ENCODE data around the gene KRT17.
"Not testable (repeated sequence)": the region's sequence is repeated elsewhere in the genome, so short reads cannot be mapped to it uniquely, and the experiment has no call there.

The KRT17 gene

GRCh38 chr17:41589301-41589700 is 35.1 kb downstream of the KRT17 start:
- DNase-seq = no peak

DNA sequence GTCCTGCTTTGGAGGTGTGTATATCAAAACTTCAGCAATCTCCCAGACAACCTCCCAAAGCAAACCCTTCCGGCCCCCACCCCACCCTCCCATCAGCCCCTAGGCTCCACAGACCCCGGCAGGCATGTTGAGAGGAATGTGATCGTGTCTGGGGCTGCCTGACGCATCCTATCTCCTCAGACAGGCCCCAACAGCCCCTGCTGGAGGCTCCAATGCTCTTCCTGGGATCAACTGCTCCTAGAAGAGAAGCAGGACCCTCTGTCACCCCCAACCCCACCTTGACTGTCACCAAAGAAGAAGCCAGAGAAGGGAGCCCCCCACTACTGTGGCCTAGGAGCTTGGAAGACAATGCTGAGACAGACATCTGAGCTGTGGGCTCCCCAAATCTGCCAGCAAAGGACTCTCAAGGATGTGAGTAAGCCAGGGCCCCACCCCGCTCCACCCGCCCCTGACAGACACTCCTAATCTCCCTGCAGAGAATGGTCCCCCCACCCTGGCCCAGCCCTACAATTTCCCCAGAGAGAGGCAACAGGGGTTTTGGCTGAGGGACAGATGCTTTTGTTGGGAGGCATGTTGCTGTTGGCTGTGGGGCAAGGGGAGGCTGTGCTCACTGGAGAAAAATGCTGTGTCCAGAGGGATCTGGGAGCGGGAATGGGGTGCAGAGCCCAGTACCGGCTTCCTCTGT is 36.1 kb downstream of the KRT17 start:
- DNase-seq = no peak

DNA sequence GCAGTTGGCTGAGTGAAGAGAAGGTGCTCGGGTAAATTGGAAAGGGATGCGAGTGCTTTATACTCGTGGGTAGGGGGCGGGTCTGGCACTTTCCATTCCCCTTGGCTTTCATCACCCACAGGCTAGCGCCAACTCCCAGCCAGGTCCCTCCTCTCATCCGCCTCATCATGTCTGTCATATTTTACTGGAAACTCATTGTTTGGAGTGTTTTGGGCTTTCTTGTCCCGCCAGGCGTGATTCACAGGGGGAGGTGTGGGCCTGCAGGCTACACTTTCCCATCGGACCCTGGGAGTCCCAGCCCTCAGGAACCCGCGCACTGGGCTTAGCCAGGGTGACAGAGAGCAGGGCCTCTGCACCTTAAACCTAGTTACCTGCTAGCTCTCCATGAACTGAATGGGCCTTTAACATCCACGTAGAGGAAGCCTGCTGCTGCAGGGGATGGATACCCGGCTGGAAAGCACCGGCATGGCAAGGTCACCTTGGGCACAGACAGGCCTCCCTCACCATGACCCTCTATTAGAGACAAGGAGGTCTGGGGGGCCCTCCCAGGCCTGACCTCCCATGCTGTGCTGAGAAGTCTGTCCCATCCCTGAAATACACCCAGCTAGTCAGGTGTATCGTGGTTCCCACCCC is 37.4 kb downstream of the KRT17 start, which contains the start of gene KRT14:
Gene KRT14, minus strand, starts transcription at position 33 of the 633 bp plus-strand sequence. CDS start 61 bp downstream, outside the sequence.
- no peak for DNase-seq

- DNase-seq = no peak
These were observed 38.9 kb downstream of the KRT17 start for GRCh38 chr17:41585301-41586056.

GRCh38 chr17:41584331-41584927 is 39.9 kb downstream of the KRT17 start:
- DNase-seq = not testable (repeated sequence)

- no peak for DNase-seq
These were observed 40.9 kb downstream of the KRT17 start for GRCh38 chr17:41583137-41584127.

DNA sequence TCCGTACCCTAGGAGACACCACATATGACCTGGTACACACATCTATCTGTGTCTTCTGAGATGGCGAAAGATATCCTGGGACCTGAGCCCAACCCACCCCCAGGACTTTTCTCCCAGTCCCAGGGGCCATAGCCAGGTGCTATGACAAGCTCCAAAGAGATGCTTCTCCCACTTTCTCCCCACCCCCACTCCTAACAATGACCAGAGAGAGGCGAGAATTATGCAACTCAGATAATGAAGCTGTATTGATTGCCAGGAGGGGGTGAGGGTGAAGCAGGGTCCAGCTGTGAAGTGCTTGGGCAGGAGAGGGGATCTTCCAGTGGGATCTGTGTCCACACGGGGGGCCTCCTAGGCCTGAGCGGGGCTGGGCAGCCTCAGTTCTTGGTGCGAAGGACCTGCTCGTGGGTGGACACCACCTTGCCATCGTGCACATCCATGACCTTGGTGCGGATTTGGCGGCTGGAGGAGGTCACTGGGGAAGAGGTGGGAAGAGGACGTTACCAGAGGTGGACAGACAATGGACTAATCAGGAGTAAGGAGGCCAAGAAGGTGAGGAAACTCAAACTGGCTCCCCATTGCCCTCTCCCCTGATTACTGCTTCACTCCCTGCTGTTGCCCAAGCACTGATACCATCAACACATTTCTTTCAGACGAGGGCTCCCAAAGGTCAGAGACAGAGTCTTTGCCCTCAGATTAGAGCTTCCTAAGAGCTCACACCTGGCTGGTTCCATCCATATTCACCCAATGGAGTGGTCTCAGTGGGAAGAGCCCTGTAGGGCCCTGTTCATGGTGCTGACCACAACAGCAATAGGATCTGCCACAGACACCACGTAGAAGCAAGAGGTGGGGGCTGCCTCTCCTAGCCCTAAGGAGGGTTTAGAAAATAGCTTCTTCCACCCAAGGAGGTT is 42.1 kb downstream of the KRT17 start:
- DNase-seq = not testable (repeated sequence)

DNA sequence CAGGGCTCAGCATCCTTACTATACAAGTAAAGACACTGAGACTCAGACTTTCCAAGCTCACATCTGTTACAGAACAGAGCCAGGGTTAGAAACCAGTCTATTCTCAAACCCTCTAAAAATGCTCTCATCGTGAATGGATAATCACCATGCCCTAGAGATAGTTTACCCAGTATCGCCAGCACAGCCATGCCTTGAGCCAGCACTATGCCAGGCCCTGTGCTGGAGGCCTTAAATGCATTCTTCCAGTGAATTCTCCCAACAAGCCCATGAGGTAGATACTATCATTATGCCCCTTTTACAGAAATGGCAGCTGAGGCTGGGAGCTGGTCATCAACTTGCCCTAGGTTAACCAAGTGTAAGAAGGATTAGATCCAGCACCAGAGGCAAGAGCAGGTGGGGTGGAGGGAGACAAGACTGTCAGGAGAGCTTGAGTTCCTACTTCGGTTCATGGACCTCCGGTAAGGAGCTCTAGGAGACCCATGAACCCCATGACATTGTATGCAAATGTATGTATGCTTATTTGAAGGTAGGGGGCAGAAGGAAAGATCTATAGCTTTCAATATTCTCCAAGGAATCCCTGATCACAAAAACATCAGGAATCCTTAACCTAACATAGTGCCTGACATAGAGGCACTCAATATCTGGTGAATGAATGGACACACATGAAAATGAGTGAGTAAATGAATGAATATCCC is 42.9 kb downstream of the KRT17 start:
- DNase-seq = no peak

DNA sequence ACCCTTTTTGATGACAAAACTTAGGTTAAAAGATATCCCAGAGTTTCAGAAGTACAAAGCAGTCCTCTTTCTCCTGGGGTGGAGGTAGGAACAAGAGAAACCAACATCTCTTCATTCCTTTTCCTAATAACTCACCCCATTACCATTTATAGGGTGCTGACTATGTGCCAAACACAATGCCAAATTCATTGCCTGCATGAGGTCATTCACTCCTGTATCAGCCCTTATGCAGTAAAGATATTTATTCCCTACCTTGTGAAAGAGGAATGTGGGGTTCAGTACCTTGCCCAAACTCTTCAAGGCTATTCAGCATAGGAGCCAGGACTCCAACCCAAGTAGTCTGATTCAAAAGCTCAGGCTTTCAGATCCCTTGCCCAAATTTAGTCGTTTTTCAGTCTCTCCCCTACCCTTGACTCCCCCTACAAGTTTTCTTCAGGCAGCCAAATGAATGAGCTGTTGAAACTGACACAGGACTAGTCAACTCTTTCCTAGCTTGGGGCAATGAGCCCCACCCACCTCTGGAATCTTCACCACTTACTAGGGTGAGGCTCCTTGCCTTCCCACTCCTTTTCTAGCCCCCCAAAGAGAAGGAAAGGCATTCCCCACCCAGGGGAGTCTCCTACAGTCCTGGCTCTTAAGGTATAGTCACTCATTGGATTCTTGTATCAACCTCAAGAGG is 43.5 kb downstream of the KRT17 start:
- no peak for DNase-seq

- DNase-seq = no peak
These were observed 44.2 kb downstream of the KRT17 start for GRCh38 chr17:41580244-41580575.

DNA sequence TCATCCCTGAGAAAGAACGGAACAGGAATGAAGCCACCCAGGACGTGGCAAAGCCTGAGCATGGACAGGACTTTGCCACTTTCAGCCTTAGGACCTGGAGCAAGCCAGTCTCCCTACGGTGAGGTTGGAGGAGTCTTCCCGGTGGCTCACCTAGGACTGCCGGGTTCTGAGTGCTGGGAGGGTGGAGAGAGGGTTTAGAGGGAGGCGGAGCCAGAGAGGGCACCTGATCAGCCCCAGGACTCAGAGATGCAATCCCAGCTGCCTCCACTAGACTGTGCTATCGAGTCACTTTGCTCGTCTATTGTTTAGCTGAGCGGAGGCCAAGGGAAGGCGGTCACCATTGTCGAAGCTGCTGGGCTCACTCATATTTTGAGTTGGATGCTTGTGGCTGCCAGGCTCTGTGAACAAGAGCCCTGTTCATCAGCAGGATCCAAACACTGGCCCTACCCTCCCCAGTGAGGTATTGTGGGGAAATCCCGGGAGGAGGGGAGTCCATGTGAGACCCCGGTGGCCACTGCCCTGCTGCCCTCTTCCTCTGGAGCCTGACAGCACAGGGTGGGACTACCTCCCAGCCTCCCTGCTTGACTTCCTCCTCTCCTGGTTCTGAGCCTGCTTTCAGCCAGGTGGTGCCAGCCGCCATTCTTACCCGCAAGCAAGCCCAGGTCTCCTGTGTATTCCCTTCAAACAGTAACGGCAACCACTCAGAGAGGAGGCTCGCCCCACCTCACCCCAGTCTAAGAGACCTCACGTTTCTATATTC is 44.7 kb downstream of the KRT17 start:
- peak; percentile 15 for DNase-seq

DNA sequence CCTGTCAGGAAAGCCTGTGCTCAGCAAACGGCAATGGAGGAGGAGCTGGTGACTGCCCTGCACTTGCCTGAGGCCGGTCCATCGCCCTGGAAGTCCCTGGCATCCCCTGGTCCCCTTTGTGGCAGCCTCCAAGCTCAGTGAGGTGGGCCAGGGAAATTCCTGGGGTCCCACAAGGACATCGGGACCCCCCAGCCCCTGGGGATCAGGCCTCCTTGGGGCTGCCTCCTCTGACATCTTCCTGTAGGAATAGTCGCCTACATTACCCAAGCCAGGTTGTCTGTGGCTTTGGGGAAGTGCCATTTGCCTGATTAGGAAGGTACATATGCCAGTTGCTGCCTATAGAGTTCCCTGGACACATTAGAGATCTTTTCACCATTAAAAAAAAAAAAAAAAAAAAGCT is 45.4 kb downstream of the KRT17 start:
- no peak for DNase-seq

DNA sequence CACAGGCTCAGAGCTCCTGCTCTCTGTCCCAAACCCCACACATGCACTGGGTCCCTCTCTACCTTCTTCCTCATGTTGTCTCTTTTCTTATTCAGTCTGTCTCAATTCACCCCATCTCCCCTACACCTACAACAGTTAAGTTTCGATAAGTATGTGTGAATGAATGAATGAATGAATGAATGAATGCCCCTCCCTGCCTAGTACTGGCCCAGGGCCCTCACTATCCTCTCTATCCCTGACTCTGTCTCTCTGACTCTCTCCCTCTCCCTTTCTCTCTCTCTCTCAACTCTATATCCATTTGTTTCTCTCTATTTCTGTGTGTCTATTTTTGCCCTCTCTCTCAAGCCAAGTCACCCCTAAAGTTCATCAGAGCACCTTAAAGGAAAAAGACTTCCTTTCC is 45.8 kb downstream of the KRT17 start:
- no peak for DNase-seq

- not testable (repeated sequence) for DNase-seq
These were observed 47.6 kb downstream of the KRT17 start for GRCh38 chr17:41576740-41577139.

GRCh38 chr17:41575336-41575735 is 49.0 kb downstream of the KRT17 start:
- no peak for DNase-seq

GRCh38 chr17:41571561-41572434 is 52.6 kb downstream of the KRT17 start, which contains the start of gene KRT9:
KRT9 (minus strand) TSS chr17:41572059; CDS start chr17:41571992, 67 bp downstream.
- DNase-seq = no peak

Data from activated CD4-positive, alpha-beta T cell treated with anti-CD3 and anti-CD28 coated beads for 1 hour (primary cell).